K562 (cell line): Measurements from ENCODE around the gene CPSF4. TPM values are rescaled to one million over a fixed set of nuclear protein-coding genes. Genes with fewer than 3 reads are reported as not detected.

Source experiments
- CTCFL ChIP-seq: IDR thresholded peaks from 2 replicates; pipeline ENCODE4 v1.6.1; 2011; ENCODE audit warnings: borderline replicate concordance, low read depth, mild to moderate bottlenecking, moderate library complexity, low read length; ENCODE audit not compliant: insufficient read depth, poor library complexity, severe bottlenecking
- EP300 ChIP-seq: IDR thresholded peaks from 2 replicates; pipeline ENCODE4 v1.6.1; 2012; ENCODE audit warnings: low read length, improper control_type of control experiment
- PCBP1 ChIP-seq: fragments of 200-400 bp; formaldehyde crosslinking; IDR thresholded peaks from 2 replicates; pipeline ENCODE4 v1.6.1; 2018; ENCODE audit warnings: mild to moderate bottlenecking, low read depth, low read length; ENCODE audit not compliant: poor library complexity, severe bottlenecking
- RAD21 ChIP-seq, 2 experiments: fragments of 250-450 bp in 1 of 2; fragments of 450-650 bp in 1 of 2; sonication (Bioruptor Pico) in 1 of 2; formaldehyde crosslinking in 1 of 2; IDR thresholded peaks in 1 of 2; conservative IDR thresholded peaks in 1 of 2; 2 replicates each; pipeline versions ENCODE4 v1.4.0 to v1.8.0; 2020 to 2022; ENCODE audit warnings: mild to moderate bottlenecking in 2 of 2, moderate library complexity in 1 of 2
- SIN3A ChIP-seq, 2 experiments: fragments of 150-350 bp in 1 of 2; IDR thresholded peaks; 2 replicates each; pipeline ENCODE4 v1.6.1; 2011 to 2016; ENCODE audit warnings: borderline replicate concordance in 2 of 2, low read depth in 2 of 2, low read length in 2 of 2, mild to moderate bottlenecking in 2 of 2, moderate library complexity in 2 of 2; ENCODE audit not compliant: control insufficient read depth in 1 of 2
- ZNF174 ChIP-seq: fragments of 250-450 bp; sonication (Bioruptor Pico); IDR thresholded peaks from 2 replicates; pipeline ENCODE4 v1.4.0; 2020; ENCODE audit warnings: mild to moderate bottlenecking
- ZNF407 ChIP-seq: fragments of 450-650 bp; IDR thresholded peaks from 2 replicates; pipeline ENCODE4 v1.6.1; 2016; ENCODE audit warnings: low read depth
- polyA plus RNA-seq, 8 experiments: library from polyadenylated mRNA; depleted of rRNA in 4 of 8; stranded (reverse) in 5 of 8; unstranded in 3 of 8; fragments of >200 nt; fragmentation: Nextera tagmentation in 2 of 8; fragmentation: Illumina TruSeq in 1 of 8; extraction: Ambion mirVana in 2 of 8; extraction: Trizol in 1 of 8; gene quantifications; 2 replicates each; pipeline versions ENCODE4 v1.2.1 to v1.2.3, GENCODE V29; 2011 to 2014; ENCODE audit warnings: inconsistent platforms in 1 of 8, missing spikeins in 1 of 8
- total RNA-seq, 7 experiments: library from RNA; depleted of rRNA in 6 of 7; stranded (reverse); fragments of >200 nt in 6 of 7; fragmentation: Illumina TruSeq in 2 of 7; extraction: Trizol in 2 of 7; gene quantifications; 2 replicates each; pipeline versions ENCODE4 v1.2.1 to v1.2.3, GENCODE V29; 2011 to 2021; ENCODE audit warnings: low replicate concordance in 1 of 7
- TF ChIP-seq, protein P1 (sequence below): sonication (generic); formaldehyde crosslinking; IDR thresholded peaks from 2 replicates; pipeline ENCODE4 v1.8.1; 2023; ENCODE audit warnings: missing genetic modification reagents, mild to moderate bottlenecking, borderline replicate concordance

The CPSF4 gene
- total and polyA plus RNA-seq, 9 of the 15 experiments (the other 6 are each of a cell fraction or from before 2014, with no cell fraction given), result 16.9 to 118 (median 71.7) TPM

DNA sequence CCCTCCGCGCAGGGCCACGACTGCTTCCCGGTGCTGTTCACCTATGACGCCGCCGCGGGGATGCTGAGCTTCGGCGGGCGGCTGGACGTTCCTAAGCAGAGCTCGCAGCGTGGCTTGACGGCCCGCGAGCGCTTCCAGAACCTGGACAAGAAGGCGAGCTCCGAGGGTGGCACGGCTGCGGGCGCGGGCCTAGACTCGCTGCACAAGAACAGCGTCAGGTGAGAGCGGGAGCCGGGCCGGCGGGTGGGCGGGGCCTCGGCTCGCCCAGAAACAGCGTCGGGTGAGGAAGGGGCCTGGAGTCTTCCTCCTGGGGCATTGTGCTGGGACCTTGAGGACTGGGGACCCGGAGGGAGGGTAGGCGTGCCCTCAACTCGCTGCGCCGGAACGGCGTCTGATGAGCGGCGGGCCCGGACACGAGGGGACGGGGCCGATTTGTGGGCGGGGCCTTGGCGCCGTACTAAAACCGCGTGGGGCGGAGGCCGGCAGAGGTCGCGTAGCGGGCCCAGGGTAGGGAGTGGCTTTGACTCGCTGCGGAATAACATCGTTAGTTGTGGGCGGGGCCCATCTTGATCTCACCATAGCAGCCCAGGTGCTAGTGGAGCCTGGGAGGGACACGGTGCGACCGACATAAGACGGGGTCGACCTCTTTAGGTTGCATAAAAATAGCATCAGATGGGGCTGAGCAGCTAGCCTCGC, 45.9 kb upstream of the CPSF4 start (continued):
- TF ChIP-seq, protein P1, sequence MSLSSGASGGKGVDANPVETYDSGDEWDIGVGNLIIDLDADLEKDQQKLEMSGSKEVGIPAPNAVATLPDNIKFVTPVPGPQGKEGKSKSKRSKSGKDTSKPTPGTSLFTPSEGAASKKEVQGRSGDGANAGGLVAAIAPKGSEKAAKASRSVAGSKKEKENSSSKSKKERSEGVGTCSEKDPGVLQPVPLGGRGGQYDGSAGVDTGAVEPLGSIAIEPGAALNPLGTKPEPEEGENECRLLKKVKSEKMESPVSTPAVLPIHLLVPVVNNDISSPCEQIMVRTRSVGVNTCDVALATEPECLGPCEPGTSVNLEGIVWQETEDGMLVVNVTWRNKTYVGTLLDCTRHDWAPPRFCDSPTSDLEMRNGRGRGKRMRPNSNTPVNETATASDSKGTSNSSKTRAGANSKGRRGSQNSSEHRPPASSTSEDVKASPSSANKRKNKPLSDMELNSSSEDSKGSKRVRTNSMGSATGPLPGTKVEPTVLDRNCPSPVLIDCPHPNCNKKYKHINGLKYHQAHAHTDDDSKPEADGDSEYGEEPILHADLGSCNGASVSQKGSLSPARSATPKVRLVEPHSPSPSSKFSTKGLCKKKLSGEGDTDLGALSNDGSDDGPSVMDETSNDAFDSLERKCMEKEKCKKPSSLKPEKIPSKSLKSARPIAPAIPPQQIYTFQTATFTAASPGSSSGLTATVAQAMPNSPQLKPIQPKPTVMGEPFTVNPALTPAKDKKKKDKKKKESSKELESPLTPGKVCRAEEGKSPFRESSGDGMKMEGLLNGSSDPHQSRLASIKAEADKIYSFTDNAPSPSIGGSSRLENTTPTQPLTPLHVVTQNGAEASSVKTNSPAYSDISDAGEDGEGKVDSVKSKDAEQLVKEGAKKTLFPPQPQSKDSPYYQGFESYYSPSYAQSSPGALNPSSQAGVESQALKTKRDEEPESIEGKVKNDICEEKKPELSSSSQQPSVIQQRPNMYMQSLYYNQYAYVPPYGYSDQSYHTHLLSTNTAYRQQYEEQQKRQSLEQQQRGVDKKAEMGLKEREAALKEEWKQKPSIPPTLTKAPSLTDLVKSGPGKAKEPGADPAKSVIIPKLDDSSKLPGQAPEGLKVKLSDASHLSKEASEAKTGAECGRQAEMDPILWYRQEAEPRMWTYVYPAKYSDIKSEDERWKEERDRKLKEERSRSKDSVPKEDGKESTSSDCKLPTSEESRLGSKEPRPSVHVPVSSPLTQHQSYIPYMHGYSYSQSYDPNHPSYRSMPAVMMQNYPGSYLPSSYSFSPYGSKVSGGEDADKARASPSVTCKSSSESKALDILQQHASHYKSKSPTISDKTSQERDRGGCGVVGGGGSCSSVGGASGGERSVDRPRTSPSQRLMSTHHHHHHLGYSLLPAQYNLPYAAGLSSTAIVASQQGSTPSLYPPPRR (CRISPR knock-in tag), result no peak
- TF ChIP-seq CTCFL (no peak), PCBP1 (peak; percentile 61), RAD21 (CRISPR knock-in tag; conservative IDR thresholded peaks at IDR 0.05 in 1 of 2, IDR thresholded peaks at IDR 0.05 in 1 of 2) (no peak), ZNF174 (CRISPR knock-in tag) (no peak), ZNF407 (peak; percentile 82), SIN3A (IDR thresholded peaks at IDR 0.05; ENCODE audit: borderline replicate concordance in 2 of 2, control insufficient read depth in 1 of 2, low read depth in 2 of 2, low read length in 2 of 2) (0 out of 4 replicates have a peak, but pooled peaks of 1 of the 2 experiments have one; percentile 12), EP300 (no peak)
